ENCODE results near the gene HCN2.
"Not testable (repeated sequence)": the region's sequence is repeated elsewhere in the genome, so short reads cannot be mapped to it uniquely, and the experiment has no call there.

Gene HCN2

GRCh38 chr19:607301-608154 lies 17.8 kb downstream of the HCN2 start:
- DNase-seq: no peak

GRCh38 chr19:608155-609003 lies 18.7 kb downstream of the HCN2 start:
- no peak for DNase-seq

- DNase-seq: no peak
These were observed 19.3 kb downstream of the HCN2 start for GRCh38 chr19:609004-609346.

- DNase-seq: no peak
These were observed 20.6 kb downstream of the HCN2 start for GRCh38 chr19:610071-610800.

GRCh38 chr19:610801-611480 lies 21.3 kb downstream of the HCN2 start:
- no peak for DNase-seq

GRCh38 chr19:611481-611868 lies 21.8 kb downstream of the HCN2 start:
- no peak for DNase-seq

- DNase-seq: no peak
These were observed 23.3 kb downstream of the HCN2 start for GRCh38 chr19:612941-613340.

GRCh38 chr19:613732-614567 lies 24.3 kb downstream of the HCN2 start:
- DNase-seq: no peak

GRCh38 chr19:615619-616018 lies 25.9 kb downstream of the HCN2 start:
- DNase-seq: no peak

GRCh38 chr19:616062-616700 lies 26.5 kb downstream of the HCN2 start:
- DNase-seq: no peak

GRCh38 chr19:616747-617526 lies 27.3 kb downstream of the HCN2 start:
- DNase-seq: no peak

- no peak for DNase-seq
These were observed 28.0 kb downstream of the HCN2 start for GRCh38 chr19:617551-618246.

GRCh38 chr19:618247-618619 lies 28.6 kb downstream of the HCN2 start:
- no peak for DNase-seq

GRCh38 chr19:618674-619285 lies 29.1 kb downstream of the HCN2 start:
- no peak for DNase-seq

GRCh38 chr19:619286-620002 lies 29.8 kb downstream of the HCN2 start:
- no peak for DNase-seq

GRCh38 chr19:620166-620862 lies 30.6 kb downstream of the HCN2 start:
- no peak for DNase-seq

GRCh38 chr19:621191-621590 lies 31.5 kb downstream of the HCN2 start:
- not testable (repeated sequence) for DNase-seq

GRCh38 chr19:621819-622218 lies 32.1 kb downstream of the HCN2 start:
- DNase-seq: no peak
